GM12878 (cell line): ENCODE results near the gene PLA2G2E. TPM values are rescaled to one million over a fixed set of nuclear protein-coding genes. Genes with fewer than 3 reads are reported as not detected.

ENCODE experiments used
- ATAC-seq: fragments of 200-7000 bp; cut with Tn5 transposase; 3 replicates; pipeline ENCODE4 v1.9.1; 2020; ENCODE audit warnings: mild to moderate bottlenecking, moderate library complexity
- BruUV-seq: library from RNA; stranded (reverse); fragments of 400-500 nt; replicated peaks from 2 replicates; lab custom pipeline; 2021; lab: Mats Ljungman, UMichigan
- CTCF ChIA-PET: fragments of 300-600 bp; sonication (Branson Sonifier 250); formaldehyde crosslinking; extraction: SDS; loops from one replicate; lab custom pipeline; 2021; ENCODE audit warnings: inconsistent platforms; lab: Yijun Ruan, JAX
- POLR2A ChIA-PET: fragments of 350-600 bp; formaldehyde crosslinking; extraction: SDS; loops from one replicate; lab custom pipeline; 2021; ENCODE audit warnings: inconsistent platforms; lab: Charles Lee
- RAD21 ChIA-PET: fragments of 300-600 bp; sonication (Branson Sonifier 250); formaldehyde crosslinking; loops from one replicate; lab custom pipeline; 2023; ENCODE audit warnings: antibody characterized with exemption; ENCODE audit not compliant: unreplicated experiment; lab: Charles Lee
- SMC1A ChIA-PET: fragments of 300-600 bp; sonication (Branson Sonifier 250); formaldehyde crosslinking; loops from one replicate; lab custom pipeline; 2023; ENCODE audit not compliant: unreplicated experiment, uncharacterized antibody; lab: Charles Lee
- DNase-seq: peaks from one replicate; pipeline ENCODE4 v3.0.0-alpha.2; 2011; ENCODE audit warnings: low read depth, low spot score
- FAIRE-seq: peaks from 3 replicates; lab custom pipeline; 2011; peaks lifted over from hg19 to GRCh38; lab: Jason Lieb, UNC
- H2AFZ ChIP-seq: 2 replicates; pipeline ENCODE4 v1.6.0; 2011; ENCODE audit warnings: low read depth, low read length, control low read depth; ENCODE audit not compliant: control insufficient read depth
- H3K27ac ChIP-seq: 2 replicates; pipeline ENCODE4 v1.5.1; 2011; ENCODE audit warnings: control low read depth; ENCODE audit not compliant: control insufficient read depth, insufficient read depth
- H3K27me3 ChIP-seq, 2 experiments: replicated peaks in 1 of 2; 2 replicates each; pipeline versions ENCODE4 v1.6.0 to v1.6.1; 2011; ENCODE audit warnings: low read length in 1 of 2; ENCODE audit not compliant: control insufficient read depth in 2 of 2, insufficient read depth in 2 of 2
- H3K36me3 ChIP-seq, 2 experiments: 2 replicates each; pipeline ENCODE4 v1.5.1; 2011; ENCODE audit warnings: low read length in 1 of 2; ENCODE audit not compliant: control insufficient read depth in 2 of 2, insufficient read depth in 2 of 2
- H3K4me1 ChIP-seq: 2 replicates; pipeline ENCODE4 v1.6.1; 2011; ENCODE audit warnings: mild to moderate bottlenecking, low read length, moderate library complexity, mixed read lengths; ENCODE audit not compliant: control insufficient read depth, insufficient read depth
- H3K4me2 ChIP-seq: 2 replicates; pipeline ENCODE4 v1.6.0; 2011; ENCODE audit warnings: control low read depth; ENCODE audit not compliant: control insufficient read depth, insufficient read depth
- H3K4me3 ChIP-seq: fragments of 200-600 bp; sonication (generic); 2 replicates; pipeline ENCODE4 v1.5.1; 2016
- H3K79me2 ChIP-seq: 2 replicates; pipeline ENCODE4 v1.6.0; 2011; ENCODE audit warnings: low read length; ENCODE audit not compliant: control insufficient read depth, insufficient read depth
- H3K9ac ChIP-seq: 2 replicates; pipeline ENCODE4 v1.8.0; 2011; ENCODE audit warnings: low read length, control low read depth, mixed read lengths; ENCODE audit not compliant: control insufficient read depth, insufficient read depth
- H3K9me3 ChIP-seq: replicated peaks from 3 replicates; pipeline ENCODE4 v1.5.1; 2011; ENCODE audit warnings: mild to moderate bottlenecking, low read length; ENCODE audit not compliant: control insufficient read depth, insufficient read depth
- H4K20me1 ChIP-seq: 2 replicates; pipeline ENCODE4 v1.6.0; 2011; ENCODE audit not compliant: control insufficient read depth, insufficient read depth
- ATF3 ChIP-seq: IDR thresholded peaks from 2 replicates; pipeline ENCODE4 v1.6.1; 2011; ENCODE audit warnings: low read depth, mild to moderate bottlenecking, low read length, moderate library complexity, borderline replicate concordance; ENCODE audit errors: extremely low read depth
- BRCA1 ChIP-seq: IDR thresholded peaks from 2 replicates; pipeline ENCODE4 v1.6.1; 2011; ENCODE audit warnings: low read depth, low read length, improper control_type of control experiment
- CBX5 ChIP-seq: sonication (generic); IDR thresholded peaks from 2 replicates; pipeline ENCODE4 v1.6.1; 2016; ENCODE audit warnings: low read depth, moderate library complexity, mild to moderate bottlenecking, inconsistent platforms
- DPF2 ChIP-seq: fragments of 450-650 bp; IDR thresholded peaks from 2 replicates; pipeline ENCODE4 v1.6.1; 2017; ENCODE audit warnings: mild to moderate bottlenecking
- FOXM1 ChIP-seq: IDR thresholded peaks from 2 replicates; pipeline ENCODE4 v1.6.1; 2012; ENCODE audit warnings: low read depth, mild to moderate bottlenecking, inconsistent platforms, low read length, moderate library complexity
- IKZF1 ChIP-seq: fragments of 450-650 bp; conservative IDR thresholded peaks from 2 replicates; pipeline ENCODE4 v1.6.1; 2017; ENCODE audit warnings: antibody characterized with exemption, mild to moderate bottlenecking
- NBN ChIP-seq: fragments of 450-650 bp; IDR thresholded peaks from 2 replicates; pipeline ENCODE4 v1.6.1; 2016
- PAX8 ChIP-seq: fragments of 450-650 bp; IDR thresholded peaks from 2 replicates; pipeline ENCODE4 v1.6.1; 2017; ENCODE audit warnings: mild to moderate bottlenecking, moderate library complexity
- RCOR1 ChIP-seq: conservative IDR thresholded peaks from 2 replicates; pipeline ENCODE4 v1.6.1; 2012; ENCODE audit warnings: low read depth, low read length, improper control_type of control experiment
- RELA ChIP-seq: fragments of 450-650 bp; IDR thresholded peaks from 2 replicates; pipeline ENCODE4 v1.8.0; 2014; ENCODE audit warnings: borderline replicate concordance; ENCODE audit not compliant: partially characterized antibody
- TCF7 ChIP-seq: IDR thresholded peaks from 2 replicates; pipeline ENCODE4 v1.6.1; 2014; ENCODE audit warnings: antibody characterized with exemption, borderline replicate concordance
- USF2 ChIP-seq: IDR thresholded peaks from 2 replicates; pipeline ENCODE4 v1.6.1; 2011; ENCODE audit warnings: low read depth, low read length, improper control_type of control experiment, borderline replicate concordance
- WGBS: methylation state at CpG from one replicate; pipeline ENCODE4 v1.1.6; 2016; ENCODE audit warnings: low lambda C conversion rate; ENCODE audit not compliant: insufficient replicate concordance, insufficient coverage; ENCODE audit errors: missing lambda C conversion rate; 5-methylcytosine and 5-hydroxymethylcytosine counted together
- in situ Hi-C: fragments of 300-500 bp; cut with MboI; formaldehyde crosslinking; loops from 9 replicates; pipeline ENCODE4 v1.14.3; 2018; ENCODE audit warnings: mixed read lengths
- intact Hi-C: fragments of 100-400 bp; cut with micrococcal nuclease; formaldehyde crosslinking; loops from one replicate; pipeline ENCODE4 v1.14.2; 2022; ENCODE audit not compliant: unreplicated experiment
- polyA plus RNA-seq, 11 experiments: library from polyadenylated mRNA; depleted of rRNA in 4 of 11; unstranded in 6 of 11; stranded (reverse) in 5 of 11; fragments of >200 nt; fragmentation: Nextera tagmentation in 4 of 11; fragmentation: Illumina TruSeq in 1 of 11; extraction: Ambion mirVana in 4 of 11; extraction: Trizol in 1 of 11; gene quantifications; 1 replicate in 1 of 11; 2 replicates in 10 of 11; pipeline versions ENCODE4 v1.2.1 to v1.2.3, GENCODE V29; 2011 to 2016; ENCODE audit warnings: inconsistent platforms in 2 of 11, missing spikeins in 2 of 11, low read depth in 1 of 11
- total RNA-seq, 4 experiments: library from RNA; depleted of rRNA in 3 of 4; stranded (reverse); fragments of >200 nt in 3 of 4; fragmentation: Illumina TruSeq in 1 of 4; extraction: Trizol in 1 of 4; gene quantifications; 2 replicates each; pipeline versions ENCODE4 v1.2.1 to v1.2.3, GENCODE V29; 2013 to 2021

PLA2G2E gene
- total and polyA plus RNA-seq, 10 of the 15 experiments (the other 5 are each of a cell fraction or from before 2014, with no cell fraction given) = not detected

DNA sequence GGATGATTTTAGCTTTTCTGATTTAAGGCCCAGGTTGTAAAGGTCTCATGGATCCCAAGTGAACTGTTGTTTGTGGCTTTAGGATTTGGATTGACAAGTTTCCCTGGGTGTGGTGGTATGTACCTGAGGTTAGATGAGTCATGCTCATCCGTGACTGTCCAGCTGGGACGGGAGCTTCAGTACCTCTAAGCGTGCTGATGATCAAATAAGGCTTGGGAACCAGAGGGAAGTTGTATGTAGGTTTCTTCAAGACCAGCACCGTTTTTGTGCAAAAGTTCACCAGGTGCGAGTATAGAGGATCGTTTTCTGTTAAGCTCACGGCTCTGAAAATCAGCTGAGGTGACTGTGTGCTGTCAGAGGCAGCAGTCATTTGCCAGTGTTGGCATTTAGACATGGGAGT lies 19.8 kb downstream of the PLA2G2E start:
- Histone ChIP-seq H3K9ac (no peak overlapping the region), H3K27me3 (no peaks in the 10 kb centered on the region), H3K4me2 (no peak overlapping the region), H3K4me3 (no peak overlapping the region), H3K4me1 (no peaks in the 10 kb centered on the region), H4K20me1 (no peaks in the 10 kb centered on the region), H2AFZ (no peak overlapping the region), H3K36me3 (peaks cover 5 to 32% of the 10 kb centered on the region in 2 experiments), H3K27ac (no peak overlapping the region), H3K79me2 (no peaks in the 10 kb centered on the region), H3K9me3 (no peaks in the 10 kb centered on the region)
- DNase-seq (no peak), ATAC-seq (no peak), FAIRE-seq (no peak)
- 100% methylated on average over 7 of the region's 7 CpGs for WGBS
- intact Hi-C loops = no loop called here
- no TSS peak for BruUV-seq
- ChIA-PET POLR2A (no interaction called here), SMC1A (no interaction called here), CTCF (interaction anchor here (0.7 to 1.4 kb wide), 2 partner anchors 14 kb away, joined by 3 to 5 read pairs; no protein-coding TSS in a partner anchor), RAD21 (no interaction called here)
- no peak for TF ChIP-seq NBN
- TF ChIP-seq USF2 = no peak
- TF ChIP-seq IKZF1 = no peak
- TF ChIP-seq FOXM1 = no peak
- no peak for TF ChIP-seq RELA
- TF ChIP-seq DPF2 = no peak
- no peak for TF ChIP-seq PAX8
- no peak for TF ChIP-seq CBX5
- no peak for TF ChIP-seq BRCA1
- no peak for TF ChIP-seq RCOR1
- no peak for TF ChIP-seq TCF7
- TF ChIP-seq ATF3 = no peak
- in situ Hi-C loops = no loop called here
